HG02798 (cell line): ENCODE measurements around the gene UBL4A.
A peak's percentile ranks its signal among the peaks of the same experiment; 100 is the strongest.
"Not testable (repeated sequence)": the region's sequence is repeated elsewhere in the genome, so short reads cannot be mapped to it uniquely, and the experiment has no call there.

Source experiments
- ATAC-seq: cut with Tn5 transposase; IDR thresholded peaks from one replicate; pipeline ENCODE4 v1.9.1; 2021; ENCODE audit warnings: mild to moderate bottlenecking; ENCODE audit not compliant: unreplicated experiment, poor library complexity

UBL4A gene

DNA sequence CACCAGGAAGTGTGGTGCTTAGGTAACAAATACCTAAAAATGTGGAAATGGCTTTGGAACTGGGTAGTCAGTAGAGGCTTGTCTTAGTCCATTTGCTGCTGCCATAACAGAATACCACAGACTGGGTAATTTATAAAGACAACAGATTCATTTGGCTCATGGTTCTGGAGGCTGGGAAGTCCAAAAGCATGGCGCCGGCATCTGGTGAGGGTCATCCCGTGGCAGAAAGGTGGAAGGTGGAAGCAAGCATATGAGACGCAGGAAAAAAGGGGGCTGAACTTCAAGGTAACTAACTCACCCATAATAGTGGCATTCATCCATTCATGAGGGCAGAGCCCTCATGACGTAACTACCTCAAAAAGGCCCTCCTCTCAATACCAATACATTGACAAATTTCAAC is 23.0 kb upstream of the UBL4A start:
- no peak for ATAC-seq

DNA sequence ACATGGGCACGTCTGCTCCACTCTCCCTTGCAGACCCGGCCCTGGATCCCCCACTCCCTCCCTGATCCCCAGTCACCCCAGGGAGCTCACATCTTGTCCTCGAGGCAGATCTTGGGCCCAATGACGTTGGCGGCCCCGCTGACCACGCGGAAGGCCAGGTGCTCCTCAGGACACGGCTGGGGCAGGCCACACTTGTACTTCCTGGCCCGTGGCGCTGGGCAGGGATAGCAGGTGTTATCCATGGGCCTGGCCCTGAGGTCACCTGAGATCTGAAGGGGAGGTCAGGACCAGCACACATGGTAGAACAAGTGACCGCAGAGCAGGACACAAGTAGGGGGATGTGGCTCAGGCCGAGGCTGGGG is 21.9 kb upstream of the UBL4A start:
- no peak for ATAC-seq

DNA sequence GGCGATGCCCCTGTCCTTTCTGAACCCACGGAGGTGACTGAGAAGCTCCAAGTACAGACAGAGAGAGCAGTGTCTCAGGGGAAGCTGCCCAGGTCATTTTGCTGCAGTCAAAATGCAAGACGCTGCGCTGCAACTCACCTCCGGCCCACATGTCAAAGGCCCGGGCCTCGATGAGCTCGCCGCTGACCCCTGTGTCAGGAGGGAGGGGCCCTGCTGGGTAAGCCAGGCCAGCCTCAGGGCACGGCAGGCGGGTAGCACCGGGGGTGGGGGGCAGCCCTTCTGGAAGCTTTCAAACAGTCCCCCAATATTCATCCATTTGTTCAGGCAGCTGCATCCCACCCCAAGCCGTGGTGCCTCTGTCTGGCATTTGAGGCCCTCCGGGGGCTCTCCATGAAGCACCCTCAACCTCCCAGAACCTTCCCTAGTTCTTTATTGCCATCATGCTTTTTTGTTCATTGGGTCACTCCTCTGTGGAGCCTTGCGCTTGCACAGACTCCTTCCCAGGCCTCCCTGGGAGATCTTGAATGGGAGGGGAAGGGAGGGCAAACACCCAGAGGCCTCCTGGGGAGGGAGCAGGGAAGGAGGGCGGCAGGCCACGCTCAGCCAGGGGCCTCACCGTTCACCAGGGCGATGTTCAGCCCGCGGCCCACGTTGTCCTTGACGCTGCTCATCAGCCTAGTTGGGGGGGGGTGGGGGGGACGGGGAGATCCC is 21.4 kb upstream of the UBL4A start:
- ATAC-seq, result no peak

DNA sequence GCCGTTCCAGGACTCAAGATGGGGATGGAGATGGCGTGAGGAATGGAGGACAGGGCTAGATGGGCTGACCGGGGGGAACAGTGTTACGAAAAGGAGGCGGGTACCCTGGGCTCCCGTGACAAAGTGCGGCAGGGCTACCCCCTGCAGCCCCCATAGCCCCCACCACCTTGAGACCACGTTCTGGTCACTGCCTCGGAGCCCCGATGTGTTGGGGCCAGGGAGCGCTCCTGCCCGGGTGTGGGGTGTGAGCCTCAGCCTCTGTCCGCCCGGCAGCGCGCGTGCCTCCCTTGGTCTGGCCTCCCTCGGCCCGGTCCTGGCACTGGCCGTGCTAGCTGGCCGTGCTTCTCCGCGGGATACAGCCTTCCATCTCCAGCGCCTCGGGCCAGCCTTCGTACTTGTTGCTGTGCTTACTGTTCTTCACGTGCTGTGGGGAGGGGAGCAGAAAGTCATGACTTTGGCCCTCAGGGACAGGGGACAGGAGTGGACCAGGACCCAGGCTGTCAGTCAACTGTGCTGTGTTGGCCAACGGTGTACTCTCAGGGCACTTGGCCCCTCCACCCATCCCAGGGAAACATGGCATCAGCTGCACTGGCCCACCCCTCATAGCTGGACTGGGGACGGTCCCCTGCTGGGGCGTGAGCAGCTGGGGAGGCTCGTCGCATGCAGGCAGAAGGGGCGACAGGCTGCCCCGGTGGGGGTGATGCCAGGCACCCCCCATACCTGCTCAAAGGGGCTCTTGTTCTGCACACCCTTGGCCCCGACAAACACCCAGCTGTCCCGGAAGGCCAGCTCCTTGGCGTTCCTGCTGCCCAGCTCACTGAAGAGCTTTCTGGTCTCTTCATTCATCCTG is 20.3 kb upstream of the UBL4A start:
- ATAC-seq, result no peak

DNA sequence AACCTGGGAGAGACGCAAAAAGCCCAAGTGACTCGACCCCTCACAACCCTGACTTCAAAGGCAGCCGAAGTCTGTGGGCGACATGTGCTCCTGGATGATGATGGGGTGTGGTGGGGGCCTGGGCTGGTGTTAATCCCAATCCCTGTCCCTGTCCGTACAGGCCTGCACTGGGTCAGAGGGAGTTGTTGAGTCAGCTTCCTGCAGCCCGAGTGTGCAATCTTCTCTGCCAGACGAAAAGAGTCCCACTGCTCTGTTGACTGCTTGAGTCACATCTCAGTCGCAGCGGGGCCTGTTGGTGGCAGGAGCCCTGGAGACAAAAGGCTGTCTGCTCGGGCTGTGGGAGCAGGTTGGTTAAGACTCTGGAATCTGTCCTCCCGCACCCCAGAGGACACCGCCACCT is 19.3 kb upstream of the UBL4A start:
- no peak for ATAC-seq

DNA sequence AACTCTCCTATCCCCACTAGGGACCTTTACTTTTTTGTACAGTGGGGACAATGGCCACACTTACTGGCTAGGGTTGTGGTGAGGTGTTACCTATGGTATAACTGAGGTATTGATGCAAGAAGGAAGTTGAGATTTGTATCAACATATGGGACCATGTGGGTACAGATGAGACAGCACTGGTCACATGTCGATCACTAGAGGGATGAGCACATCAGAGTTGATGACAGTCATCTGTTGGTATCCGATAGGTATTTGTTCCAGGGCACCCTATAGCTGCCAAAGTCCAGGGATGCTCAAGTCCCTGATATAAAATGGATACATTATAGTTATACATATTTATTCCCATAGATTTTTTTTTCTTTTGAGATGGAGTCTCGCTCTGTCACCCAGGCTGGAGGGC is 16.6 kb upstream of the UBL4A start:
- no peak for ATAC-seq

DNA sequence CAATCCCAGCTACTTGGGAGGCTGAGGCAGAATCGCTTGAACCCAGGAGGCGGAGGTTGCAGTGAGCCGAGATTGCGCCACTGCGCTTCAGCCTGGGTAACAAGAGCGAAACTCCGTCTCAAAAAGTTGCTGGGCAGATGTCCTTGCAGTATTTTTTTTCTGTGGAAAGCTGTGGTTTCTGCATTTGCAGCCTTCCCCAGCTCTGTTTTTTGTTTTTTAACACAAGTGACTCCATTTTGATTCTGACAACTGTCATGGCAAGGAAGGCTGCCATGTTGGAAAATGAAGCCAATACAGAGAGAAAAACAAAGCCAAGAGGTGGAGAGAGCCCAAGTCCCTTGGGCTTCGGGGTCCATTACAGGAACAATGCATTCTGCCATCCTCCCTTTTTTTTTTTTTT is 15.7 kb upstream of the UBL4A start:
- ATAC-seq, result no peak

DNA sequence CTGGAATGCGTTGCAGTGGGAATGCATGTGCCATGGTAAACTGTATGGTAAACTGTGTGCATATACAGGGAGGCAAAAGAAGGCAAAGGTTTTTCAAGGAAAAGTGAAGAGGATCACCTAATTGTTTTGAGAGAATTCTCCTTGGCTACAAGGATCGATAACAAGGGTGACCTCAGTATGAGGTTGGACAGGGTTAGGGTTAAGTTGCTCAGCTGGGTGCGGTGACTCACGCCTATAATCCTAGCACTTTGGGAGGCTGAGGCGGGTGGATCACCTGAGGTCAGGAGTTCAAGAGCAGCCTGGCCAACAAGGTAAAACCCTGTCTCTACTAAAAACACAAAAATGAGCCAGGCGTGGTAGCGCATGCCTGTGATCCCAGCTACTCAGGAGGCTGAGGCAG is 15.0 kb upstream of the UBL4A start:
- not testable (repeated sequence) for ATAC-seq

DNA sequence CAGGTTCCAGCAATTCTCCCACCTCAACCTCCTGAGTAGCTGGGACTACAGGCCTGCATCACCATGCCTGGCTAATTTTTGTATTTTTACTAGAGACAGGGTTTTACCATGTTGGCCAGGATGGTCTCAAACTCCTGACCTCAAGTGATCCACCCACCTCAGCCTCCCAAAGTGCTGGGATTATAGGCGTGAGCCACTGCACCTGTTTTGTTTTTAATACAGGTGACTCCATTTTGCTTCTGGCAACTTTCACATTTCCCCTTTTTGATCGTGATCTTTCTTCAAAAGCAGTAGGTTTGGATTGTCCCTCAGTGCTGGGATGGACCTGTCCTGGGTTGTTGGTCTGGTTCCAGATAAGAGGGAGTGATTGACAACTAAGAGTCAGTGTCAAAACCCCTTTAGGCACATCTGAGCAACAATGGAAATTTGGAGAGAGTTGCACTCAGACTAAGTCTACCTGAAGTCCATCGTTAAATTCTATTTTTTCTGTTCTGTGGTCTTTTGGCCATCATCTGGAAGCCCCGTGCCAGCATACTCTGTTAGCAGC is 10.2 kb upstream of the UBL4A start:
- ATAC-seq, result not testable (repeated sequence)

DNA sequence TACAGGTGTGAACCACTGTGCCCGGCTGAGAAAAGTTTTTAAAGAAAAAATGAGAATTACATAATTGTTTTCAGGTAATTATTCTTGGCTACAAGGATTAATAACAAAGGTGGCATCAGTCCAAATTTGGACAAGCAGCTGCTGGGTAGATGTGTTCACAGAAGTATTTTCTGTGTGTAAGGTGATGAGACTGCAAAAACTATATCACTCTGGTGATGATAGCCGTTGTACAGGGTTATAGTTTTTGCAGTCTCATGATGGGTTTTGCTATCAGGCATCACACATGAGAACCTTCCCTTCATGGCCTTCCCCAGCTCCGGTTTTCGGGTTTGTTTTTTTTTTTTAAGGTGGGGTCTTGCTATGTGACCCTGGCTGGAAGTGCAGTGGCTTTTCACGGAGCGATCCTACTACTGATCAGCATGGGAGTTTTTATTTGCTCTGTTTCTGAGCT is 9.1 kb upstream of the UBL4A start:
- ATAC-seq, result no peak

DNA sequence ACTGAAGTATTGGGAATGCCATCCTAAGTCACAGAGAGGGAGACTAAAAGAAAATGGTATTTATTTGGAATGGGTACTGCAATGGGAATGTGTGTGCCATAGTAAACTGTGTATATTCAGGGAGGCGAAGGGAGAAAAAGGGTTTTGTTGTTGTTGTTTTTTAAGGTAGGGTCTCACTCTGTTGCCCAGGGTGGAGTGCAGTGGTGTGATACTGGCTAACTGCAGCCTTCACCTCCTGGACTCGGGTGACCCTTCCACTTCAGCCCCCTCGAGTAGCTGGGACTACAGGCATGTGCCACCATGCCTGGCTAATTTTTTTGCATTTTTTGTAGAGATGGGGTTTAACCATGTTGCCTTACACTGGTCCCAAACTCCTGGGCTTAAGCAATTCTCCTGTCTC is 8.3 kb upstream of the UBL4A start:
- no peak for ATAC-seq

DNA sequence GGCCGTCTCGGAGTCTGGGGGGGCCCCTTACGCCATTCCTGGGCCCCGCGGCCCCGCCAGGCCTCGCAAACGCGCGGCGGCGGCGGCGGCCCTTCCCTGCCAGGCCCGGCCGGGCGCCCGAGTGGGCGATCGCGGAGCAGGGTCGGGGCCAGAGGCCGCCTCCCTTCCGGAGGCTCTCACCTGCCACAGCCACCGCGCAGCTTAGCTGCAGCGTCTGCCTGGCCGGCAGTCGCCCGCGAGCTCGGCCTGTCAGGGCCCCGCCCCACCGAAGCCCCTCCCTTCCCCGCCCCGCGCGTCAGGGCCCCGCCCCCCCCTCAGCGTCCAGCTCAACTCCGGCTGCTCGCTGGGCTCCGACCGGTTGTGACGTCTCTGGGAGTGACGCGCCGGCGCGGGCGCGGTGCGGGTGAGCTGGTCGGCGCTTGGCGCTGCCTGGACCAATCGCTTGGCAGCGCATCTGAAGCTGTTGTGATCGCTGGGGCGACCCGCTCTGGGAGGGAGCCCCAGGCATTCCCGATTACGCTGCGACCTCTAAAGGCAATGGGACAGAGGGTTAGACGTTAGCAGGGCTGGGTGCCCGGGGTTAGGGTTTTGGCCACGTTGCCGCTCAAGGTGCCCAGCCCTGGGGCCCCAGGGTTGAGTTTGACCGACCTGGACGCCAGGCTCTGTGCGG is 4.1 kb upstream of the UBL4A start, which contains the start of gene SLC10A3:
Gene SLC10A3, minus strand, starts transcription at position 216 of the 670 bp plus-strand sequence. CDS start 1,689 bp downstream, outside the sequence.
- ATAC-seq, result peak; percentile 86

DNA sequence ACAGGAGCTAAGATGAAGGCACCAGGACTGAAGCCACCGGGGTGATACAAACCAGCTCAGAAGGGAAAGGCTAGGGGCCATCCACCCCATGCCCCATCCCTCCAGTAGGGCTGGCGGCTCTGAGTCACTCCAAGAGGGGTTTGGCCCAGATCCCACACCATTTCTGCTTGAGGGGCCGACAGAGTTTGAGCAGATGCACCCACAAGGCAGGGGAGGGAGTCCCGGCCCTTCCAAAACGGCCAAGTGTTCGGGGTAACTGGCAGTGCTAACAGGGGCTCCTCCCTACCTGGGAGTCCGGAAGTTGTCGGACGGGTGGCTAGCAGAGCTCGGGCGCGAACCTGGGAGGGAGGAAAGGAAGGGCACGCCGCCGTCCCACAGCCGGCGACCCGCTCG is 3.6 kb upstream of the UBL4A start:
- peak; percentile 24 for ATAC-seq

DNA sequence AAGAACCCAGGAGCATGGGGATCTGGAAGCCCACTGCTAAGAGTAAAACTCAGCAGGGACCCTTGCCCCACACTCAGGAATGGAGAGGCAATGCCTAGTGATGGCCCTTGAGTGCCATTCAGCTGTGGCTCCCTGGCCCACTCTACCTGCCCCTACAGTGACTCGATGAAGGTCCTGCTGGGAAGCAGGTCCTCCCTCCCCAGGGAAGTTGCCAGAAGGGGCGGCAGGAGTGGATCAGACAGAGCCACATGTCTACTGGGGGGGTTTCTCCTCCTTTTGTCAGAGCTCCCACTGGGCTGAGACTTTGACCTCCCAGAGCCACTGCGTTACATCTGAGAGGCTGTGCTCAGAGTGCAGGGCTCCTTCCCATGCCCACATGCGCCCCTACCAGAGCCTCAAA is 2.8 kb upstream of the UBL4A start:
- ATAC-seq, result no peak

DNA sequence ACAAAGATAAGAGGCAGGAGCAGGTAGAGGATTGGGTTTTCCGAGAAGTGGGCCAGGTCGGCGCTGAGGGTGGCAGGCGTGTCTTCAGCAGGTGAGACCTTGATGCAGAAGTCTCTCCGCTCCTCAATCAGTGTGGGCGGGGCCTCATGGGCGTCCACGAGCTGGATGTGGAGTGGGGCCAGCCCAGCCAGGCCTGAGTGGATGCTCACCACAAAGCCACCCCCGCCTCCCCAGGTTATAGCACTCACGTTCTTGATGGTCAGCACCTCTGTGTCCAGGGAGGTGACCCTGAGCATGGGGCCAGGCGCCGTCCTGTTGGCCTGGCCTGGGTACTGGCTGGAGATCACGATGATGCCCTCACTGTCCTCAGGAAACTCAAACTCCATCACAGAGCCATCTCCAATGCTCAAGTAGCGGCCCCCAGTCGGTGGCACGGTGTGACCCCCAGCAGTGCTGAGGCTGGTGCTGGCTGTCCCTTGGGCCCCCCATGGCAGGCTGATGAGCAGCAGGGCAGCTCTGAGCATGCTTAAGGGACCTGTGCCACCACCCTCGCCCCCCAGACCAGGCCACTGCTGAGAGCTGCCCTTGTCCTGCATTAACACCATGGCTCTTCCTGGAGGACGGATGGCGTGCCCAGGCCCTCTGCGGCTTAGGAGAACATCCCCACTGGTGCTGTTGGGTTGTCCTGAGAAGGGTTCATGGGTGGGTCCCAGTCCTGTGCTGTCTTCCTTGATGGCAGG is 2.1 kb upstream of the UBL4A start:
- ATAC-seq, result no peak

DNA sequence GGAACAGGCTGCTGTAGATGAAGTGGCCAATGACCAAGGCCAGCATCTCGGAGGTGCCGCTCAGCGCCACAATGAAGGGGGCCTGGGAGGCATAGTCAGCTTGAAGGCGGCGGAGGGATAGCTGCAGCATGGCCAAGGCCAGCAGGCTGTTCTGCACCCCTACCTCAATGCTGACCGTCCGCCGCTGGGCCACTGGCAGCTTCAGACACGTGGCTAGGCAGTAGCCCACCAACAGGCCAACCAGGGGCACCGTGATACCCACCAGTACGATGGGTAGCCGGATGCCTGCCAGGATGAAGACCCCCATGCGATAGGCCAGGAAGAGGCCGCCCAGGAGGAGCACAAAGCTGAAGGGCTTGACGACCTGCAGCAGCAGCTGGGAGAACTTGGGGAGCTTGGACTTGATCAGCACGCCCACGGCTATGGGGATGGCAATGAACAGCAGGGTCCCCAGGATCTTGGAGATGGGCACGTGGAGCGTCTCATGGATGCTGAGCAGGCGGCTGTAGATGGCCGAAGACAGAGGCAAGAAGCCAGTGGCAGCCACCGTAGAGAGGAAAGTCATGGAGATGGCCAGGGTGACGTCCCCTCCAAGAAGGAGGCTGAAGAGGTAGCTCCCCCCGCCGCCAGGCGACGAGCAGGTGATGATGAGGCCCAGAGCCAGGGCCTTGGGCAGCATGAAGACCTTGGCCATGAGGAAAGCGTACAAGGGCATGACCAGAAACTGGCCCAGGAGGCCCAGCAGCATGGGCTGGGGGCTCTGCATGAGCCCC is 1.3 kb upstream of the UBL4A start:
- ATAC-seq, result no peak

DNA sequence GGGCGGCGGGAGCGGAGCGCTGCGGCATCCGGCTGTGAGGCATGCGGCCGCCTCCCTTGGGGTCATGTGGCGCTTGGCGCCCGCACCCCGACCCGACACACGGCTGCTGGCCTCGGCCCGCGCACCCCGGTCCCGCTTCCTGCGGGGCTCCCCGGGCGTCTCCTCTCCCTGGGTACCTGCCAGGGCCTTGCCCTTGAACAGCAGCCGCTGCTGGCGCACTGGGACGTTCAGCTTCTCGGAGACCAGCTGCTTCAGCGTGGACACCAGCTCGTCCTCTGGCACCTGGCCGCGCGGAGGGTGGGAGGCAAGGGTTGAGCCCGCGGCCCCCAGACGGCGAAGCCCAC is 391 bp downstream of the UBL4A start:
- no peak for ATAC-seq

DNA sequence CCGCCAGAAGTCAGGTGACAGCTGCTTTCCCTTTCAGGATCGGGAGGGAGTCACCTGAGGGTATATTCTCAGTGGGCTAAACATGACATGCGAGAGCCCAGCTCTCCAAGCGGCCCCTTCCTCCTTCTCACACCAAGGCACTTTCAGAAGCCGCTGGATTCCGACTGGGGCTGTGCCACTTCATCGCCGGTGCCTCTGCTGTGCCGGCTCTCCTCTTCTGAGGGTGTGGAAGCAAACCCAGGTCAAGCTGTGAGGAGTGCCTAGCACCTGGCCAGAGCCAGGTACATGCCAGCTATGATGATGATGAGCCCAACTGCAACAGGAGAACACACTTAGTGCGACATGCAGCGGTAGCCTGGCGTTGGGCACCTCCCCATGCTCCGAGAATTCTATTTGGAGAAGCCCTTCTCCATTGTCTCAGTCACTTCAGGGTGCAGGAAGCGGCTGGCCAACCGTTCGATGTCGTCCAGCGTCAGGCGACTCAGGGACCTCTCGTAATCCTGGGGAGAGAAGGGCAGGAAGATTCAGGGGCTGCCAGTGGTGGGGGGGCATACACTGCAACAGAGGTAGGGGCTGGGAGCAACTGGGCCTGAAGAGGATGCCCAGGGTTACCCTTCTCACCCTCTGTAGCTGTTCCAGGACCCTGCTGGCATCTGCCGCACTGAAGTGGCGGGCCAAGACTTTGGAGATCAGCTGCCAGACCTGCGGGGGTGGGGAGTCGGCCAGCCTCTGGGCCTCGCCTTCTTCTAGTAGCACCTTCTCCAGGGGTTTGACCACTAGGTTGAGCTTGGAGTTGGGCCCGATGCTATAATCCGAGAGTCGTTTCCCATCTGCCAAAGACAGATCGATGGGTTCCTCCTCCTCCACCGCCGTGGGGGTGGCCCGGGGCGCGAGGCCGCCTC is 1.0 kb downstream of the UBL4A start:
- no peak for ATAC-seq
